Mesenchymal stem cell (in vitro differentiated cells and primary cell): Measurements from ENCODE around the gene POLD3.

Experiments used
- DNase-seq: peaks from one replicate; pipeline ENCODE4 v3.0.0-alpha.2; 2013
- H2AFZ ChIP-seq: one replicate; pipeline ENCODE4 v1.6.1; 2013; ENCODE audit warnings: low read depth, mild to moderate bottlenecking, control low read depth, inconsistent platforms, low read length, moderate library complexity
- H2AK5ac ChIP-seq: 2 replicates; pipeline ENCODE4 v1.6.1; 2013; ENCODE audit warnings: low read length, moderate library complexity, mild to moderate bottlenecking, inconsistent platforms; ENCODE audit not compliant: severe bottlenecking
- H2BK120ac ChIP-seq: one replicate; pipeline ENCODE4 v1.6.1; 2013; ENCODE audit warnings: low read depth, mild to moderate bottlenecking, inconsistent platforms, low read length, moderate library complexity
- H2BK12ac ChIP-seq, 2 experiments: one replicate each; pipeline ENCODE4 v1.6.1; 2013; ENCODE audit warnings: inconsistent platforms in 2 of 2, low read length in 2 of 2, mild to moderate bottlenecking in 2 of 2, moderate library complexity in 2 of 2, control low read depth in 1 of 2
- H2BK15ac ChIP-seq: one replicate; pipeline ENCODE4 v1.6.1; 2013; ENCODE audit warnings: mild to moderate bottlenecking, low read depth, inconsistent platforms; ENCODE audit not compliant: poor library complexity, severe bottlenecking
- H2BK5ac ChIP-seq: 2 replicates; pipeline ENCODE4 v1.6.1; 2013; ENCODE audit warnings: low read depth, mild to moderate bottlenecking, low read length, control low read depth, inconsistent platforms; ENCODE audit not compliant: poor library complexity, severe bottlenecking
- H3K14ac ChIP-seq, 2 experiments: one replicate each; pipeline ENCODE4 v1.6.1; 2013; ENCODE audit warnings: inconsistent platforms in 2 of 2, low read length in 2 of 2, control low read depth in 1 of 2, mild to moderate bottlenecking in 1 of 2, moderate library complexity in 1 of 2
- H3K18ac ChIP-seq, 2 experiments: one replicate each; pipeline ENCODE4 v1.6.1; 2013; ENCODE audit warnings: inconsistent platforms in 2 of 2, low read length in 2 of 2, control low read depth in 1 of 2, low read depth in 1 of 2, mild to moderate bottlenecking in 1 of 2
- H3K23ac ChIP-seq, 2 experiments: one replicate each; pipeline ENCODE4 v1.6.1; 2013; ENCODE audit warnings: inconsistent platforms in 2 of 2, low read length in 2 of 2, mild to moderate bottlenecking in 2 of 2, moderate library complexity in 2 of 2, control low read depth in 1 of 2
- H3K27ac ChIP-seq: 2 replicates; pipeline ENCODE4 v1.5.1; 2013; ENCODE audit warnings: mild to moderate bottlenecking, moderate library complexity, low read length, control low read depth, inconsistent platforms; ENCODE audit not compliant: poor library complexity, severe bottlenecking
- H3K27me3 ChIP-seq, 2 experiments: 2 replicates each; pipeline versions ENCODE4 v1.6.1 to v1.7.0; 2013; ENCODE audit warnings: low read length in 2 of 2, mild to moderate bottlenecking in 2 of 2, moderate library complexity in 2 of 2, control low read depth in 1 of 2, inconsistent platforms in 1 of 2; ENCODE audit not compliant: control insufficient read depth in 1 of 2, insufficient read depth in 1 of 2
- H3K36me3 ChIP-seq, 2 experiments: 2 replicates each; pipeline versions ENCODE4 v1.6.1 to v1.7.0; 2013; ENCODE audit warnings: low read length in 2 of 2, control low read depth in 1 of 2, inconsistent platforms in 1 of 2, low read depth in 1 of 2, mild to moderate bottlenecking in 1 of 2; ENCODE audit not compliant: insufficient read depth in 2 of 2, control insufficient read depth in 1 of 2
- H3K4ac ChIP-seq, 2 experiments: one replicate each; pipeline ENCODE4 v1.6.1; 2013; ENCODE audit warnings: inconsistent platforms in 2 of 2, low read length in 2 of 2, mild to moderate bottlenecking in 2 of 2, moderate library complexity in 2 of 2, control low read depth in 1 of 2, low read depth in 1 of 2
- H3K4me1 ChIP-seq: 2 replicates; pipeline ENCODE4 v1.6.1; 2013; ENCODE audit warnings: low read depth, low read length, control low read depth; ENCODE audit not compliant: control insufficient read depth, insufficient read depth
- H3K4me2 ChIP-seq: 2 replicates; pipeline ENCODE4 v1.6.1; 2013; ENCODE audit warnings: low read length, mild to moderate bottlenecking, inconsistent platforms; ENCODE audit not compliant: poor library complexity, severe bottlenecking
- H3K4me3 ChIP-seq, 2 experiments: 2 replicates each; pipeline versions ENCODE4 v1.5.1 to v1.7.0; 2013; ENCODE audit warnings: low read length in 2 of 2, mild to moderate bottlenecking in 2 of 2, control low read depth in 1 of 2, low read depth in 1 of 2; ENCODE audit not compliant: insufficient read depth in 1 of 2
- H3K79me1 ChIP-seq: replicated peaks from 2 replicates; pipeline ENCODE4 v1.6.1; 2013; ENCODE audit warnings: mild to moderate bottlenecking, control low read depth, low read length, inconsistent platforms; ENCODE audit not compliant: poor library complexity, severe bottlenecking
- H3K9ac ChIP-seq: 2 replicates; pipeline ENCODE4 v1.7.0; 2013; ENCODE audit warnings: mild to moderate bottlenecking, low read length, moderate library complexity
- H3K9me3 ChIP-seq: 2 replicates; pipeline ENCODE4 v1.7.0; 2013; ENCODE audit warnings: mild to moderate bottlenecking, low read length; ENCODE audit not compliant: control insufficient read depth
- H4K8ac ChIP-seq: one replicate; pipeline ENCODE4 v1.6.1; 2013; ENCODE audit warnings: inconsistent platforms, mild to moderate bottlenecking, low read length, moderate library complexity
- H4K91ac ChIP-seq: one replicate; pipeline ENCODE4 v1.6.1; 2013; ENCODE audit warnings: mild to moderate bottlenecking, low read length, inconsistent platforms
- WGBS: methylation state at CpG from one replicate; pipeline ENCODE4 v1.1.7; 2013; ENCODE audit warnings: mixed read lengths; 5-methylcytosine and 5-hydroxymethylcytosine counted together

The POLD3 gene

GRCh38 chr11:74603845-74604244 is 11.5 kb downstream of the POLD3 start:
- no peaks in the 10 kb centered on the region for H3K9me3 ChIP-seq

DNA sequence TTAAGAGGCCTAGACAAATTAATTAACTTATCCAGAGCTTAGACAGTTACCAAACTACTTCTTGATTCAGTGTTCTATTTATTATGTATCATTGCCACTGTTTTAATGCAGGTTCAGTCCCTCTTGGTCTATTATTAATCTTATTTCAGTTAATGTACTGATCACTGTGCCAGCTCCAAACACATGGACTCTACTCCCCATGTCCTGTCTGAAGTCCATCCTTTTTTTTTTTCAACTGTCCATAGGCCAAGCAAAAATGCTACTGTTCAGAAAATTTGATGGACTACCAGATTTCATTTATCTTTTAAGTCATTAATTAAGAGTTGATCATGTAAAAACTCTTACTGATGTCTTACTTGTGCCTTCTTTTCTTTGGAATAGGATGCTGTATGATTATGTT is 11.9 kb downstream of the POLD3 start:
- Histone ChIP-seq H3K9ac (no peak overlapping the region), H3K9me3 (no peaks in the 10 kb centered on the region)

More at GRCh38 chr11:74603845-74604244, 11.5 kb downstream of the POLD3 start:
- Histone ChIP-seq H3K36me3 (peaks cover 14 to 22% of the 10 kb centered on the region in 2 experiments), H4K91ac (no peak overlapping the region), H2BK5ac (no peak overlapping the region), H3K4ac (no peak overlapping the region), H2AK5ac (no peak overlapping the region), H3K4me1 (no peaks in the 10 kb centered on the region), H4K8ac (no peak overlapping the region), H3K79me1 (peaks cover 18% of the 10 kb centered on the region), H2BK12ac (no peak overlapping the region), H3K4me3 (no peak overlapping the region), H3K4me2 (no peak overlapping the region), H3K9ac (peak overlapping the region; percentile 15), H3K18ac (no peak overlapping the region), H3K14ac (no peak overlapping the region), H3K27ac (no peak overlapping the region), H3K27me3 (no peaks in the 10 kb centered on the region), H2BK15ac (no peak overlapping the region), H2BK120ac (no peak overlapping the region), H2AFZ (no peak overlapping the region), H3K23ac (no peak overlapping the region)
- no peak for DNase-seq
- WGBS: 100% methylated on average over 1 of the region's 1 CpG

DNA sequence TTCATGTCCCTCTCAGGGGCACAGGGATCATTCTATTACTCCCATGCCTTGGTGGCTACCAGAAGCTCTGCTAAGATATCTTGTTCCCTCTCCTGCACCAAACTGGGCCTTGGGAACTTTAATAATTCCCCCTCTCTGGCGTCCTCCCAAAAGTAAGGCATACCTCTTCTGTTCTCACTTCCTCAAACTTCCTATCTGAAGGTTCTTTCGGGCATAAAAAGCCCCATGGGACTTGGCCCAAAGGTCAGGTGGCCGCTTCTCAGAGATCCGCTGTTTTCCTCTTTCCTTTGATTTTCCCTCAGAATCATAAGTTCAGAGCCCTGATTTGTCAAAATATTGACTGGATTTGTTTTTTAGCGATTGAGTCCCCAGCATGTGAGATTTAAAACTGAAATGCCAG is 13.0 kb downstream of the POLD3 start:
- no peak overlapping the region for H4K91ac ChIP-seq
- H3K79me1 ChIP-seq: peaks cover 18% of the 10 kb centered on the region
- H2AFZ ChIP-seq: no peak overlapping the region
- no peak overlapping the region for H3K27ac ChIP-seq
- H2BK12ac ChIP-seq: no peak overlapping the region
- peaks cover 8 to 20% of the 10 kb centered on the region in 2 experiments for H3K36me3 ChIP-seq
- no peak overlapping the region for H3K9ac ChIP-seq
- no peak overlapping the region for H3K4me3 ChIP-seq
- H2AK5ac ChIP-seq: no peak overlapping the region
- H2BK15ac ChIP-seq: no peak overlapping the region
- no peak overlapping the region for H3K23ac ChIP-seq
- DNase-seq: no peak
- no peak overlapping the region for H4K8ac ChIP-seq
- no peak overlapping the region for H3K14ac ChIP-seq
- no peaks in the 10 kb centered on the region for H3K4me1 ChIP-seq
- no peak overlapping the region for H2BK120ac ChIP-seq
- no peak overlapping the region for H3K4me2 ChIP-seq
- H3K27me3 ChIP-seq: no peaks in the 10 kb centered on the region
- H3K9me3 ChIP-seq: no peaks in the 10 kb centered on the region
- H3K4ac ChIP-seq: no peak overlapping the region
- WGBS: 94% methylated on average over 5 of the region's 5 CpGs
- no peak overlapping the region for H3K18ac ChIP-seq
- no peak overlapping the region for H2BK5ac ChIP-seq

More for the DNA sequence above, 11.9 kb downstream of the POLD3 start:
- Histone ChIP-seq H4K91ac (no peak overlapping the region), H2AK5ac (no peak overlapping the region), H3K27me3 (no peaks in the 10 kb centered on the region), H3K4me2 (no peak overlapping the region), H3K36me3 (peaks cover 14 to 20% of the 10 kb centered on the region in 2 experiments), H3K4me3 (no peak overlapping the region), H3K4ac (no peak overlapping the region), H2BK12ac (no peak overlapping the region), H2BK15ac (no peak overlapping the region), H3K27ac (no peak overlapping the region), H2AFZ (no peak overlapping the region), H3K4me1 (no peaks in the 10 kb centered on the region), H3K79me1 (peaks cover 15% of the 10 kb centered on the region), H2BK120ac (no peak overlapping the region), H3K23ac (no peak overlapping the region), H4K8ac (no peak overlapping the region), H2BK5ac (no peak overlapping the region), H3K18ac (no peak overlapping the region), H3K14ac (no peak overlapping the region)
- DNase-seq: no peak

DNA sequence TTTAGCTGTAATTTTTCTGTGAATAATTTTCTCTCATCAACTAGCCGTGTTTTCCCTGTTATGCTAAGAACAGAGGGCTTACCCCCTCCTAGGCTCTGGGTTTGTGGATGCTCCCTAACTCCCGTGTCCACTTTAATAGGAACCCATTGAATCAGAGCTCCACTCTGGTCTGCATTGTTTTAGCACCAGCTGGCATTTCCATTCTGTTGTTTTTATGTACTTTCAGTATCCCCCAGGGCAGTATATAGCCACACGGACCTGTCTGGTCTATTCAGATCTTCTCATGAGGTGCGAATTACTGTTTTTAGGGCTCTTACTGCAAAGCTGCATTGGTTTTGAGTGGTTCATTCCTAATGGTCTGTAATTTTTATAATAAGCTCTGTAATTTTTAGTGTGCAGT is 16.0 kb downstream of the POLD3 start:
- 92% methylated on average over 4 of the region's 4 CpGs for WGBS

More for the DNA sequence above, 16.0 kb downstream of the POLD3 start:
- Histone ChIP-seq H3K4me1 (no peaks in the 10 kb centered on the region), H2BK120ac (no peak overlapping the region), H4K8ac (no peak overlapping the region), H3K27me3 (no peaks in the 10 kb centered on the region), H3K9ac (no peak overlapping the region), H3K14ac (no peak overlapping the region), H2AFZ (no peak overlapping the region), H3K23ac (no peak overlapping the region), H2BK5ac (no peak overlapping the region), H3K27ac (no peak overlapping the region), H3K4me2 (no peak overlapping the region), H2AK5ac (no peak overlapping the region), H3K79me1 (peaks cover 11% of the 10 kb centered on the region), H3K36me3 (peaks cover 6 to 31% of the 10 kb centered on the region in 2 experiments), H4K91ac (peak overlapping the region; percentile 39), H3K4ac (no peak overlapping the region), H2BK12ac (no peak overlapping the region), H3K9me3 (no peaks in the 10 kb centered on the region), H3K18ac (no peak overlapping the region), H3K4me3 (no peak overlapping the region), H2BK15ac (no peak overlapping the region)
- DNase-seq: no peak
